H1 (cell line): Measurements from ENCODE around the gene PID1. TPM values are rescaled to one million over a fixed set of nuclear protein-coding genes. Genes with fewer than 3 reads are reported as not detected.

Source experiments
- CTCF ChIA-PET: fragments of 300-600 bp; sonication (Branson Sonifier 250); formaldehyde crosslinking; loops from one replicate; lab custom pipeline; 2021; ENCODE audit not compliant: partially characterized antibody; lab: Charles Lee
- POLR2A ChIA-PET: fragments of 300-600 bp; sonication (Branson Sonifier 250); formaldehyde crosslinking; loops from one replicate; lab custom pipeline; 2021; ENCODE audit warnings: inconsistent platforms; ENCODE audit not compliant: partially characterized antibody; lab: Charles Lee
- DNase-seq, 2 experiments: peaks; one replicate each; pipeline versions ENCODE4 v3.0.0 to v3.0.0-alpha.2; 2010 to 2022; ENCODE audit warnings: low spot score in 2 of 2, low read depth in 1 of 2, mixed read lengths in 1 of 2
- FAIRE-seq: peaks from 2 replicates; lab custom pipeline; 2011; peaks lifted over from hg19 to GRCh38; lab: Jason Lieb, UNC
- H2AFZ ChIP-seq: 2 replicates; pipeline ENCODE4 v1.8.1; 2012; ENCODE audit warnings: low read length, inconsistent platforms
- H2AK5ac ChIP-seq: 2 replicates; pipeline ENCODE4 v1.6.1; 2013; ENCODE audit warnings: low read depth, low read length
- H2BK120ac ChIP-seq: replicated peaks from 2 replicates; pipeline ENCODE3; 2013; ENCODE audit warnings: low read depth, low read length, inconsistent platforms
- H2BK12ac ChIP-seq: 2 replicates; pipeline ENCODE4 v1.6.1; 2013; ENCODE audit warnings: low read depth, low read length
- H2BK15ac ChIP-seq: 2 replicates; pipeline ENCODE4 v1.6.1; 2013; ENCODE audit warnings: low read length
- H2BK20ac ChIP-seq: 2 replicates; pipeline ENCODE4 v1.6.1; 2013; ENCODE audit warnings: low read length
- H2BK5ac ChIP-seq: 2 replicates; pipeline ENCODE4 v1.6.1; 2013; ENCODE audit warnings: low read depth, low read length
- H3K14ac ChIP-seq: 2 replicates; pipeline ENCODE4 v1.6.1; 2013; ENCODE audit warnings: inconsistent platforms; ENCODE audit not compliant: insufficient read length
- H3K18ac ChIP-seq: 2 replicates; pipeline ENCODE4 v1.6.1; 2013; ENCODE audit warnings: low read length; ENCODE audit errors: extremely low read depth
- H3K23ac ChIP-seq: 2 replicates; pipeline ENCODE4 v1.6.1; 2013; ENCODE audit warnings: inconsistent platforms; ENCODE audit not compliant: insufficient read length
- H3K23me2 ChIP-seq: 2 replicates; pipeline ENCODE4 v1.6.1; 2013; ENCODE audit warnings: low read depth, low read length
- H3K27ac ChIP-seq: 2 replicates; pipeline ENCODE4 v1.6.1; 2011; ENCODE audit warnings: low read depth, low read length, inconsistent platforms
- H3K27me3 ChIP-seq, 4 experiments: replicated peaks in 1 of 4; 1 replicate in 1 of 4; 2 replicates in 3 of 4; pipeline versions ENCODE4 v1.6.1 to v1.8.1; 2011 to 2013; ENCODE audit warnings: low read length in 3 of 4, mild to moderate bottlenecking in 3 of 4, inconsistent platforms in 2 of 4, mixed read lengths in 2 of 4, moderate library complexity in 1 of 4; ENCODE audit not compliant: control insufficient read depth in 3 of 4, insufficient read depth in 3 of 4; ENCODE audit errors: extremely low read depth in 1 of 4
- H3K36me3 ChIP-seq, 4 experiments: 2 replicates each; pipeline versions ENCODE4 v1.6.1 to v1.8.1; 2011 to 2013; ENCODE audit warnings: mild to moderate bottlenecking in 4 of 4, low read length in 3 of 4, moderate library complexity in 2 of 4, control low read depth in 1 of 4, inconsistent platforms in 1 of 4; ENCODE audit not compliant: insufficient read depth in 4 of 4, control insufficient read depth in 2 of 4
- H3K4ac ChIP-seq: replicated peaks from 2 replicates; pipeline ENCODE3; 2013; ENCODE audit warnings: low read length, low read depth, mixed read lengths, inconsistent platforms; ENCODE audit not compliant: insufficient read length
- H3K4me1 ChIP-seq, 4 experiments: replicated peaks in 1 of 4; 1 replicate in 1 of 4; 2 replicates in 3 of 4; pipeline versions ENCODE4 v1.6.1 to v1.8.1; 2011 to 2013; ENCODE audit warnings: low read length in 3 of 4, inconsistent platforms in 2 of 4, mixed read lengths in 1 of 4; ENCODE audit not compliant: insufficient read depth in 4 of 4, control insufficient read depth in 3 of 4
- H3K4me2 ChIP-seq, 2 experiments: 2 replicates each; pipeline versions ENCODE4 v1.6.1 to v1.8.1; 2011 to 2013; ENCODE audit warnings: low read depth in 2 of 2, low read length in 2 of 2, control low read depth in 1 of 2, inconsistent platforms in 1 of 2, mild to moderate bottlenecking in 1 of 2; ENCODE audit not compliant: insufficient read depth in 1 of 2
- H3K4me3 ChIP-seq, 4 experiments: fragments of 200-600, 300-600 bp in 1 of 4; sonication (generic), shearing (Covaris generic), sonication (Bioruptor Twin) in 1 of 4; 2 replicates each; pipeline versions ENCODE4 v1.5.1 to v1.8.1; 2011 to 2016; ENCODE audit warnings: low read length in 4 of 4, low read depth in 3 of 4, control low read depth in 2 of 4, inconsistent platforms in 2 of 4, mild to moderate bottlenecking in 2 of 4, mixed read lengths in 1 of 4, moderate library complexity in 1 of 4; ENCODE audit not compliant: insufficient read depth in 2 of 4; ENCODE audit errors: extremely low read depth in 1 of 4
- H3K56ac ChIP-seq: replicated peaks from 2 replicates; pipeline ENCODE3; 2013; ENCODE audit warnings: low read depth, mild to moderate bottlenecking, mixed read lengths, low read length, inconsistent platforms; ENCODE audit not compliant: insufficient read length
- H3K79me1 ChIP-seq: 2 replicates; pipeline ENCODE4 v1.6.1; 2013; ENCODE audit warnings: low read depth, low read length, control low read depth
- H3K79me2 ChIP-seq, 2 experiments: 2 replicates each; pipeline versions ENCODE4 v1.6.1 to v1.8.1; 2012 to 2013; ENCODE audit warnings: low read length in 2 of 2, mild to moderate bottlenecking in 2 of 2, inconsistent platforms in 1 of 2; ENCODE audit not compliant: insufficient read depth in 2 of 2, control insufficient read depth in 1 of 2
- H3K9ac ChIP-seq, 4 experiments: replicated peaks in 1 of 4; 1 replicate in 1 of 4; 2 replicates in 3 of 4; pipeline versions ENCODE4 v1.6.1 to v1.8.1; 2011 to 2013; ENCODE audit warnings: low read depth in 3 of 4, low read length in 3 of 4, control low read depth in 2 of 4, mild to moderate bottlenecking in 2 of 4, moderate library complexity in 2 of 4, inconsistent platforms in 1 of 4; ENCODE audit errors: extremely low read depth in 1 of 4
- H3K9me3 ChIP-seq, 2 experiments: 2 replicates each; pipeline versions ENCODE4 v1.6.1 to v1.8.1; 2012 to 2013; ENCODE audit warnings: mild to moderate bottlenecking in 2 of 2, moderate library complexity in 2 of 2, control low read depth in 1 of 2, inconsistent platforms in 1 of 2, low read depth in 1 of 2, low read length in 1 of 2, mixed read lengths in 1 of 2; ENCODE audit not compliant: insufficient read depth in 2 of 2
- H4K20me1 ChIP-seq, 2 experiments: replicated peaks in 1 of 2; 2 replicates each; pipeline versions ENCODE3 to v1.8.1; 2011 to 2013; ENCODE audit warnings: inconsistent platforms in 2 of 2, low read length in 2 of 2, mild to moderate bottlenecking in 1 of 2; ENCODE audit not compliant: insufficient read depth in 2 of 2, control insufficient read depth in 1 of 2
- H4K5ac ChIP-seq: 2 replicates; pipeline ENCODE4 v1.6.1; 2013; ENCODE audit warnings: low read length, low read depth, mixed read lengths, inconsistent platforms; ENCODE audit not compliant: insufficient read length
- H4K8ac ChIP-seq: 2 replicates; pipeline ENCODE4 v1.8.0; 2013; ENCODE audit warnings: mild to moderate bottlenecking, moderate library complexity, low read length, inconsistent platforms; ENCODE audit not compliant: insufficient read depth; ENCODE audit errors: extremely low read depth
- H4K91ac ChIP-seq: replicated peaks from 2 replicates; pipeline ENCODE3; 2013; ENCODE audit warnings: low read length, mixed read lengths, inconsistent platforms; ENCODE audit not compliant: insufficient read length
- CBX5 ChIP-seq: fragments of 300-800, 300-1000 bp; sonication (generic); IDR thresholded peaks from 2 replicates; pipeline ENCODE4 v1.7.1; 2016; ENCODE audit warnings: antibody characterized with exemption, low read length, low read depth
- CEBPB ChIP-seq: IDR thresholded peaks from 2 replicates; pipeline ENCODE4 v1.6.1; 2012; ENCODE audit warnings: low read depth, low read length
- EP300 ChIP-seq, 2 experiments: IDR thresholded peaks; 1 replicate in 1 of 2; 2 replicates in 1 of 2; pipeline ENCODE4 v1.6.1; 2011 to 2012; ENCODE audit warnings: low read depth in 2 of 2, low read length in 2 of 2, mild to moderate bottlenecking in 2 of 2, borderline replicate concordance in 1 of 2, inconsistent platforms in 1 of 2, moderate library complexity in 1 of 2
- KDM1A ChIP-seq: fragments of 200-600, 300-600 bp; sonication (generic); IDR thresholded peaks from 2 replicates; pipeline ENCODE4 v1.7.1; 2016; ENCODE audit warnings: mild to moderate bottlenecking, low read length, borderline replicate concordance
- NANOG ChIP-seq: IDR thresholded peaks from 2 replicates; pipeline ENCODE4 v1.6.1; 2011; ENCODE audit warnings: low read length, low read depth, mild to moderate bottlenecking, inconsistent platforms; ENCODE audit not compliant: insufficient read depth, poor library complexity, severe bottlenecking
- NRF1 ChIP-seq: IDR thresholded peaks from 2 replicates; pipeline ENCODE4 v1.6.1; 2011; ENCODE audit warnings: mild to moderate bottlenecking, low read depth, low read length, improper control_type of control experiment
- POU5F1 ChIP-seq: IDR thresholded peaks from 2 replicates; pipeline ENCODE4 v1.6.1; 2011; ENCODE audit warnings: low read depth, mild to moderate bottlenecking, low read length, moderate library complexity
- RBBP5 ChIP-seq: IDR thresholded peaks from 2 replicates; pipeline ENCODE4 v1.7.1; 2012; ENCODE audit warnings: low read depth, mild to moderate bottlenecking, inconsistent platforms, low read length, moderate library complexity, borderline replicate concordance
- RFX5 ChIP-seq: IDR thresholded peaks from 2 replicates; pipeline ENCODE4 v1.6.1; 2011; ENCODE audit warnings: low read depth, low read length, improper control_type of control experiment, borderline replicate concordance
- SIX5 ChIP-seq: IDR thresholded peaks from 2 replicates; pipeline ENCODE4 v1.6.1; 2011; ENCODE audit warnings: mild to moderate bottlenecking, low read depth, low read length
- SP1 ChIP-seq: IDR thresholded peaks from 2 replicates; pipeline ENCODE4 v1.6.1; 2011; ENCODE audit warnings: low read depth, low read length
- USF2 ChIP-seq: IDR thresholded peaks from 2 replicates; pipeline ENCODE4 v1.6.1; 2011; ENCODE audit warnings: low read length, improper control_type of control experiment
- YY1 ChIP-seq: IDR thresholded peaks from 2 replicates; pipeline ENCODE4 v1.6.1; 2011; ENCODE audit warnings: low read depth, mild to moderate bottlenecking, low read length
- WGBS, 2 experiments: shearing (Covaris generic) in 1 of 2; methylation state at CpG; one replicate each; pipeline versions ENCODE4 v1.1.6 to v1.1.7; 2013 to 2015; ENCODE audit warnings: low lambda C conversion rate in 2 of 2, mixed read lengths in 2 of 2, inconsistent platforms in 1 of 2, low coverage in 1 of 2, missing lambda C conversion rate in 1 of 2; ENCODE audit not compliant: insufficient replicate concordance in 2 of 2, insufficient coverage in 1 of 2, insufficient read length in 1 of 2; ENCODE audit errors: extremely low coverage in 1 of 2, missing lambda C conversion rate in 1 of 2; 5-methylcytosine and 5-hydroxymethylcytosine counted together
- polyA plus RNA-seq, 7 experiments: library from polyadenylated mRNA; depleted of rRNA in 3 of 7; stranded (reverse) in 5 of 7; unstranded in 2 of 7; fragments of >200 nt in 5 of 7; fragments of 200-250 nt in 2 of 7; gene quantifications; 1 replicate in 5 of 7; 2 replicates in 1 of 7; 4 replicates in 1 of 7; pipeline versions ENCODE4 v1.2.1 to v1.2.3, GENCODE V29; 2011 to 2013; ENCODE audit warnings: missing spikeins in 2 of 7, mixed read lengths in 2 of 7
- total RNA-seq: library from RNA; stranded (reverse); fragmentation: NEBNext Ultra II Directional; extraction: Animal tissue kit (Norgen Biotek cat#: 25700); gene quantifications from 2 replicates; pipeline ENCODE4 v1.2.1, GENCODE V29; 2021
- TF ChIP-seq, protein P1 (sequence below): IDR thresholded peaks from 2 replicates; pipeline ENCODE4 v1.6.1; 2012; ENCODE audit warnings: inconsistent platforms

The PID1 gene
- total and polyA plus RNA-seq, 2 of the 8 experiments (the other 6 are each of a cell fraction or from before 2014, with no cell fraction given) = 1.5 to 3.3 TPM

DNA sequence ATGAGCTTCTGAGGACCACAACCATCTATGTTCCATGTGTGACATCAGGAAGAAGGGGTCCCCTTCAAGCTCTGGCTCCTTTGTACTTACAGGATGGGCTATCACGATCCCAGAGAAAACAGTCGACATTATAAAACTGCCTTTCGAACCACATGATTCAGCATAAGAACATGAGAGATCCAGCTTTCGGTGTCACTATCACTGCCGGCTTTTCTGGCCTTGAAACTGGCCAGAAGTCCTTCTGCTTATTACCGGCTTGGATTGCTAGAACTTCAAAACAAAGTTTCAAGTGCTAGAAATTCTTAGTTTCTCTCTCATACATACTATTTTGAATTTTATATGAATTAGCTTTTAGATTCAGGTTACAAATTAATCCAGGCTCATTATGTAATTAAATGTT is 138.9 kb downstream of the PID1 start:
- Histone ChIP-seq H3K4me1 (no peaks in the 10 kb centered on the region), H2BK20ac (no peak overlapping the region), H3K23me2 (no peaks in the 10 kb centered on the region), H3K79me2 (no peaks in the 10 kb centered on the region), H3K4me2 (no peak overlapping the region), H2AFZ (no peak overlapping the region), H3K27me3 (no peaks in the 10 kb centered on the region), H2BK5ac (no peak overlapping the region), H2BK120ac (no peak overlapping the region), H3K4ac (no peak overlapping the region), H3K9ac (no peak overlapping the region), H3K18ac (no peak overlapping the region), H3K9me3 (no peaks in the 10 kb centered on the region), H4K91ac (no peak overlapping the region), H3K14ac (no peak overlapping the region), H4K8ac (no peak overlapping the region), H3K4me3 (no peak overlapping the region), H2BK15ac (no peak overlapping the region), H2BK12ac (no peak overlapping the region), H3K27ac (no peak overlapping the region), H2AK5ac (no peak overlapping the region), H3K56ac (no peak overlapping the region), H3K23ac (no peak overlapping the region), H4K20me1 (no peaks in the 10 kb centered on the region), H4K5ac (no peak overlapping the region), H3K79me1 (no peaks in the 10 kb centered on the region), H3K36me3 (no peaks in the 10 kb centered on the region)
- WGBS, 2 experiments = 85% methylated on average over 6 of the region's 6 CpGs; no CpG with 5 or more reads in 1 of the 2 experiments
- DNase-seq = no peak
- no peak for FAIRE-seq
- ChIA-PET CTCF (interaction anchor here (0.5 to 5.5 kb wide), 10 partner anchors 10 to 444 kb away, joined by 3 to 59 read pairs (median 4); partner anchors contain the start of gene PID1), POLR2A (no interaction called here)
- no peak for TF ChIP-seq RBBP5
- TF ChIP-seq NANOG = no peak
- no peak for TF ChIP-seq USF2
- TF ChIP-seq, protein P1, sequence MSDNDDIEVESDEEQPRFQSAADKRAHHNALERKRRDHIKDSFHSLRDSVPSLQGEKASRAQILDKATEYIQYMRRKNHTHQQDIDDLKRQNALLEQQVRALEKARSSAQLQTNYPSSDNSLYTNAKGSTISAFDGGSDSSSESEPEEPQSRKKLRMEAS = no peak
- no peak for TF ChIP-seq NRF1
- TF ChIP-seq POU5F1 = no peak
- TF ChIP-seq SP1 = no peak
- TF ChIP-seq EP300 (IDR thresholded peaks at IDR 0.05; ENCODE audit: borderline replicate concordance in 1 of 2, low read depth in 2 of 2, low read length in 2 of 2) = no peak
- TF ChIP-seq YY1 = no peak
- no peak for TF ChIP-seq CEBPB
- TF ChIP-seq KDM1A = no peak
- TF ChIP-seq SIX5 = no peak
- TF ChIP-seq RFX5 = no peak
- no peak for TF ChIP-seq CBX5
